HG03439 (cell line): ENCODE measurements around the gene GNGT1.

Experiments used
- ATAC-seq: cut with Tn5 transposase; IDR thresholded peaks from one replicate; pipeline ENCODE4 v1.9.1; 2021; ENCODE audit warnings: mild to moderate bottlenecking, moderate library complexity; ENCODE audit not compliant: unreplicated experiment

GNGT1 gene

GRCh38 chr7:93906267-93906666, at the start of gene GNGT1:
GNGT1 (plus strand) TSS chr7:93906567; CDS start chr7:93906747, 180 bp downstream.
- no peak for ATAC-seq

- ATAC-seq, result no peak
Observed at GRCh38 chr7:93858857-93859256, 47.5 kb upstream of the GNGT1 start.

GRCh38 chr7:93860261-93860660, 46.1 kb upstream of the GNGT1 start:
- no peak for ATAC-seq

DNA sequence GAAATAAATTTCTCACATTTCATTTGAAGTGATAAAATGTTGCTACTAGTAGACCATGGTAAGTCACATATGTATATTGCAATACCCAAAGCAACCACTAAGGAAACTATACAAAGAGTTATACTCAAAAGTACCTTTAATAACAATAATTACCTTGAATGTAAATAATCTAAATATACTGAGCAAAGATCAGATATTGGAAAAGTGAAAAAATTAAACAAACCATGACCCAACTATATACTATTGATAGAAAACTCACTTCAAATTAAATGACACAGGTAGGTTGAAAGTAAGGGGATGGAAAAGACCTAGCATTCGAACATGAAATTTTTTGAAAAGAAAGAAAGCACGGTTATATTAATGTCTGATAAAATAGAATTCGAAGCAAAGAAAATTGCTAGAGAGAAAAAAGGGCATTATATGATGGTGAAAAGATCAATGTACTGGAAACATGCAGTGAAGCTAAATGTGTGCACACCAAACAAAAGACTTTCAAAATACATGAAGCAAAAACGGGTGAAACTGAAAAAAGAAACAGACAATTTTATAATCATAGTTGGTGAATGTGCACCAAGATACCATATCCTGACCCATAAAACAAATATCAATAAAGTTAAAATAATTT, 44.9 kb upstream of the GNGT1 start:
- no peak for ATAC-seq

DNA sequence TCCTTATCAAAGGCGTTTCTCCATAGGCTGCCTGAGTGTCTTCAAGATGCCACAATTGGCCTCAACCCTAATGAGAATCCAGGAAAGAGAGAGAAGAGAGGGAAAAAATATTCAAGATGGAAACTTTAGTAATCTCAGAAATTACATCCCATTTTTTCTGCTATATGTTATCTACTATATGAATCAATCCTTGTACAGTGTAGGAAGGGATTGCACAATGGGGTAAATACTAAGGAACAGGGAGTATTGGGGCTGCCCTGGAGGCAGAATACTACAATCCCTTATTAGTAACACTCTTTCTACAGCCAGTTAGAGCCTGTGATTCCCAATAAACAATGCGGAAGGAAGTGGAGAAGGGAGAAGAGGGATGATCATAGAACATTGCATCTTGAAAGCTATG, 43.7 kb upstream of the GNGT1 start:
- no peak for ATAC-seq

DNA sequence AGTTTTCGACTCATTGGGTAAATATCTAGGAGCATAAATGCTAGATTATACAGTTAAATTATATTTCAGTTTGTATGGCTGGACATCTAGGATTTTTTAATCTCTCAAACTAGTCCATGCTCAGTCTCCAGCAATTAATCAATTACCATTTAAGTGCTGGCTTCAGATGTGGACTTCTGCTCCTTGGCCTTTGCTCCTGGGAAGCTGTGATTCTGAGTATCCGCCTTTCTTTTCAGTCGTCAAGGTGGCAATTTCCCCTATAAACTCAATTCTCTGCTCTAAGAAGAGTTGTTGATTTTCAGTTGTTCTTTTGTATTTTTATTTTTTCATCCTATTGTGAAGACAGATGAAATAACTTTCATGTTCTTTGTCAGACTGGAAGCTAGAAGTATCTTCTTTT, 39.5 kb upstream of the GNGT1 start:
- ATAC-seq, result no peak

- no peak for ATAC-seq
Observed at GRCh38 chr7:93873998-93874574, 32.3 kb upstream of the GNGT1 start.

GRCh38 chr7:93877742-93878141, 28.6 kb upstream of the GNGT1 start:
- no peak for ATAC-seq

- ATAC-seq, result no peak
Observed at GRCh38 chr7:93879356-93879755, 27.0 kb upstream of the GNGT1 start.

- ATAC-seq, result no peak
Observed at GRCh38 chr7:93882468-93882867, 23.9 kb upstream of the GNGT1 start.

GRCh38 chr7:93883078-93883916, 23.1 kb upstream of the GNGT1 start:
- no peak for ATAC-seq

GRCh38 chr7:93883917-93884345, 22.4 kb upstream of the GNGT1 start:
- no peak for ATAC-seq

GRCh38 chr7:93884541-93884940, 21.8 kb upstream of the GNGT1 start:
- no peak for ATAC-seq

DNA sequence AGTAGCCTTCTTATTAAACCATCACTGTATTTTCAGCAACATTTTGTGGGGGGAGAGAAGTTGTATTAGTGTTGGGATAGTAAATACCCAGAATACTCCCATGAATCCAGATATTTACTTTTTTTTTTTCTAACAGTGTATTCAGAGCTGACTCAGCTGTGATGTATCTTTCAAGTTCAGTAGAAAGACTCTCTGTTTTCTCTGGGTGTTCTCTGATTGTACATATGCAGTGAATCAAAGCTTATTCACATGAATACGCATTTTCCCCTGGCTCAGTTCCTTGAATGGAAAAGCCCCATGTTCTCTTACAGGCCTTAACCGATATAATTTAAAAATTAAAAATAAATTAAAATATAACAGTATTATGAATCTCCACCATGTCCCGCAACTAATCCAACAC, 17.1 kb upstream of the GNGT1 start:
- no peak for ATAC-seq

- peak; percentile 50 for ATAC-seq
Observed at GRCh38 chr7:93890041-93890463, 16.3 kb upstream of the GNGT1 start.

DNA sequence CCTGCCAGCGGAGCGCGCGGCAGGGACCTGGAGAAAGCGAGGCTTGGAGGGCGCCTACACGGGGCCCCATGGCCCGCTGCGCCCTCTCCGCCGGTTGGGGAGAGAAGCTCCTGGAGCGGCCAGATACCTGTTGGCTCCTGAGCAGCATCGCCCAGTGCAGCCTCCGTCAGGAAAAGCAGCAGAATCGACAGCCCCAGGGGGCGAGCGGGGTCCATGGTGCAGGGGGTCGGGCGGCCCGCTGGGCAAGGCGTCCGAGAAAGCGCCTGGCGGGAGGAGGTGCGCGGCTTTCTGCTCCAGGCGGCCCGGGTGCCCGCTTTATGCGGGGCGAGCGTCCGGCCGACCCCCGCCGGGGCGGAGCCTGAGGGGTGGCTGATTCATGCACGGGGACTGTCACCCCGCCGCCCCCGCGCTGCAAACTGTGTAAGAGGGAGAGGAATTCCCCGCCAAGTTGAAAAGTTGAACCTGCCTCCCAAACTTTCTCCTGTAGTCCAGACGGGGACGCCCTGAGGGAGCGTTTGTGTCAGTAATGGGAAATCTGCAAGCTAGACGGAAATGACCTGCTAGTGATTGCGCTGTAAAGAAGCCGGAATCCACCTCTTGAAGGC, 15.8 kb upstream of the GNGT1 start, which contains the start of gene TFPI2:
Gene TFPI2 (minus strand): TSS at position 290 of the 605 bp plus-strand sequence. CDS start 75 bp downstream, at position 215.
- peak; percentile 46 for ATAC-seq

- no peak for ATAC-seq
Observed at GRCh38 chr7:93894426-93894825, 11.9 kb upstream of the GNGT1 start.

DNA sequence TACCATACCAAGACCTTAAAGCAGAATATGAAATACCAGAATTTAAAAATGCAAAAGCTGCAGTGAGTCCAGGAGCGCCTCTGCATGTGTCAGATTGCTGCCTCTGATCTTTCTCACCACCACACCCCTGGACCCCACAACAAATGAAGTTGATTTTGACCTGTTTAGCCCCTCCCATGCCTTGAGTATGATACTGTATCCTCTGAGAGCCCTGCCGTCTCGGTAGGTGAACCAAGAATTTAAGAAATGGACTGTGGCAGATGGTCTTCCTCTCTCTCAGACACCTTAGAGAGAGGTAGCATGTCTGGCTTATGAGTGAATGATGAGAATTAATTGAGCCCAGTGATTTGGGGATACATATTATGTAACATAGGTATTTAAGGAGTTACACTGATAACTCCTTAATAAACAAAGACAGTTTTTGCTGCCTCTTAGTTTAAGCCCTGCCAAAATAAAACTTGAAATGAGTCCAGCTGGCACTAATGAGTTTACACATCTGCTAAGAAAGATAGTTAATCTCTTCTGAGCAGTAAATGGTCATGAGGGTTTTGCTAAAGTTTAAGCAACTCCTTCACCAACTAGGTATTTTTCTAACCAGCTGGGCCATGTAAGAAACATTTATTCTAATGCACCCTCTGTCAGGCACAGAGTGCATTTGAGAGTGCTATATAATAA, 11.3 kb upstream of the GNGT1 start:
- no peak for ATAC-seq

- ATAC-seq, result no peak
Observed at GRCh38 chr7:93895859-93896600, 10.3 kb upstream of the GNGT1 start.

DNA sequence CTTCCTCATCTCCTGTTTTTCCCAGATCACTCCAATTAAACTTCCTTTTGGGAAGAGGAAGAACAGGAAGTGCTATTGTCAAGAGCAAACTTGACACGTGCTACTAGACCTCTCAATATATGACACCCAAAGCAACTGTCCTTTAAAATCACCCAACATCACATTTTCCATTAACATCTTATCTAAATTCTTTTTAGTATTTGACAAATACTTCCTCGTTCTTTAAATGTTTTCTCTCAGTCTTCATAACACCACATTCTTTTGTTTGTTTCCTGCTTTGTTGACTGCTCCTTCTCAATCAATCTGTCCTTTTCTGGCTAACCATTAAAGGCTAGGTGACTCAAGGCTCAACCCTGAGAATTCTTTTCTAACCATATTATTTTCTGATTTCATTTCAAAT, 8.7 kb upstream of the GNGT1 start:
- no peak for ATAC-seq
